ENCODE measurements around the gene SOWAHA.

DNA sequence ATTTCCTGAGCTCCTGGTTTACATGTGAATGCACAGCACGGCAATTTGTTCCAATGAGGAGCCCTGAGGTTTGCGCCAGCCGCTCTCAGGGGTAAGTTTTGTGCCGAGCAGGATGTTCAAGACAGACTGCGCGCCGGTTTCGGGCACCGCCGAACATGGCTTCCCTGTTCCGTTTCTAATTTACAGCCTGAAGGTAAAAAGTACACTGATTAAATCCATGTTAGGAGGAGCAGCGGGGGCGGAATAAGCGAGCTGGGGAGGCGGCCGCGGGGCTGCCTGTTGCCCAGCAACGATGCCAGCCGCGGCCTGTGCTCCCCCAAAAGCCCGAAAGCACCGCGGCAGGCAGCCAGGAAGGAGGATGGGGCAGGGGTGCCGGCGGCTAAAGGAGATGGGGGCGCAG is 6.4 kb downstream of the SOWAHA start:
- TF ChIP-seq EZH2 (IDR thresholded peaks at IDR 0.05; ENCODE audit: borderline replicate concordance, low read depth, low read length, severe bottlenecking) (no peak), JUN (IDR thresholded peaks at IDR 0.05; ENCODE audit: borderline replicate concordance, insufficient read depth, insufficient read length, low read depth) (no peak), POLR2A (IDR thresholded peaks at IDR 0.05; ENCODE audit: low read depth, low read length) (no peak), MYC (IDR thresholded peaks at IDR 0.05; ENCODE audit: low read depth, low read length) (no peak), POLR2AphosphoS5 (IDR thresholded peaks at IDR 0.05; ENCODE audit: insufficient read depth, low read depth, low read length) (no peak)
- TF ChIP-seq, protein P1, sequence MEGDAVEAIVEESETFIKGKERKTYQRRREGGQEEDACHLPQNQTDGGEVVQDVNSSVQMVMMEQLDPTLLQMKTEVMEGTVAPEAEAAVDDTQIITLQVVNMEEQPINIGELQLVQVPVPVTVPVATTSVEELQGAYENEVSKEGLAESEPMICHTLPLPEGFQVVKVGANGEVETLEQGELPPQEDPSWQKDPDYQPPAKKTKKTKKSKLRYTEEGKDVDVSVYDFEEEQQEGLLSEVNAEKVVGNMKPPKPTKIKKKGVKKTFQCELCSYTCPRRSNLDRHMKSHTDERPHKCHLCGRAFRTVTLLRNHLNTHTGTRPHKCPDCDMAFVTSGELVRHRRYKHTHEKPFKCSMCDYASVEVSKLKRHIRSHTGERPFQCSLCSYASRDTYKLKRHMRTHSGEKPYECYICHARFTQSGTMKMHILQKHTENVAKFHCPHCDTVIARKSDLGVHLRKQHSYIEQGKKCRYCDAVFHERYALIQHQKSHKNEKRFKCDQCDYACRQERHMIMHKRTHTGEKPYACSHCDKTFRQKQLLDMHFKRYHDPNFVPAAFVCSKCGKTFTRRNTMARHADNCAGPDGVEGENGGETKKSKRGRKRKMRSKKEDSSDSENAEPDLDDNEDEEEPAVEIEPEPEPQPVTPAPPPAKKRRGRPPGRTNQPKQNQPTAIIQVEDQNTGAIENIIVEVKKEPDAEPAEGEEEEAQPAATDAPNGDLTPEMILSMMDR (IDR thresholded peaks at IDR 0.05; ENCODE audit: extremely low read depth in 1 of 2, insufficient read depth in 1 of 2, low read depth in 1 of 2, low read length in 2 of 2) = no peak

All from endothelial cell of umbilical vein (primary cell).